Endometrial microvascular endothelial cells (primary cell): ENCODE data around the gene TEX38. TPM values are rescaled to one million over a fixed set of nuclear protein-coding genes. Genes with fewer than 3 reads are reported as not detected.
"Not testable (repeated sequence)": the region's sequence is repeated elsewhere in the genome, so short reads cannot be mapped to it uniquely, and the experiment has no call there.

Experiments used
- in situ Hi-C: cut with HindIII; loops from 2 replicates; pipeline ENCODE4 v1.10.0; 2017; ENCODE audit warnings: low sequenced_read_pairs, low pct_unique_long_range_greater_than_20kb; ENCODE audit errors: inconsistent ontology term
- total RNA-seq: library from RNA; depleted of rRNA; stranded (reverse); fragments of >200 nt; gene quantifications from one replicate; pipeline ENCODE4 v1.2.3, GENCODE V29; 2015; ENCODE audit errors: inconsistent ontology term

TEX38 gene
- not detected for total RNA-seq

GRCh38 chr1:46671554-46671953 lies at the start of gene TEX38:
TEX38 (plus strand) TSS chr1:46671854; CDS start chr1:46671935, 81 bp downstream.
- in situ Hi-C loops, result no loop called here

GRCh38 chr1:46621930-46622329 lies 49.7 kb upstream of the TEX38 start:
- in situ Hi-C loops, result no loop called here

GRCh38 chr1:46622344-46622743 lies 49.3 kb upstream of the TEX38 start:
- in situ Hi-C loops, result no loop called here

GRCh38 chr1:46623743-46624644 lies 47.7 kb upstream of the TEX38 start:
- in situ Hi-C loops, result no loop called here

GRCh38 chr1:46630719-46631118 lies 40.9 kb upstream of the TEX38 start:
- in situ Hi-C loops, result no loop called here

- in situ Hi-C loops, result no loop called here
Measured at GRCh38 chr1:46635205-46635604, 36.4 kb upstream of the TEX38 start.

- in situ Hi-C loops, result no loop called here
Measured at GRCh38 chr1:46637444-46638083, 34.1 kb upstream of the TEX38 start.

- in situ Hi-C loops, result no loop called here
Measured at GRCh38 chr1:46638921-46639320, 32.7 kb upstream of the TEX38 start.

GRCh38 chr1:46639547-46639946 lies 32.1 kb upstream of the TEX38 start:
- in situ Hi-C loops, result no loop called here

- in situ Hi-C loops, result no loop called here
Measured at GRCh38 chr1:46642115-46642680, 29.5 kb upstream of the TEX38 start.

GRCh38 chr1:46643368-46643775 lies 28.3 kb upstream of the TEX38 start:
- in situ Hi-C loops, result no loop called here

- in situ Hi-C loops, result no loop called here
Measured at GRCh38 chr1:46645815-46646214, 25.8 kb upstream of the TEX38 start.

- in situ Hi-C loops, result no loop called here
Measured at GRCh38 chr1:46646331-46646730, 25.3 kb upstream of the TEX38 start.

GRCh38 chr1:46646844-46647243 lies 24.8 kb upstream of the TEX38 start:
- in situ Hi-C loops, result no loop called here

- in situ Hi-C loops, result no loop called here
Measured at GRCh38 chr1:46647611-46648010, 24.0 kb upstream of the TEX38 start.

- in situ Hi-C loops, result no loop called here
Measured at GRCh38 chr1:46649764-46650163, 21.9 kb upstream of the TEX38 start.

- in situ Hi-C loops, result no loop called here
Measured at GRCh38 chr1:46650491-46650890, 21.2 kb upstream of the TEX38 start.

GRCh38 chr1:46651152-46651551 lies 20.5 kb upstream of the TEX38 start:
- in situ Hi-C loops, result not testable (repeated sequence)

GRCh38 chr1:46652321-46653100 lies 19.1 kb upstream of the TEX38 start:
- in situ Hi-C loops, result no loop called here
